T-helper 2 cell (primary cell): ENCODE data around the gene MEOX1.

Experiments used
- DNase-seq, 5 experiments: peaks; one replicate each; pipeline versions ENCODE4 v3.0.0 to v3.0.0-alpha.2; 2012 to 2022

MEOX1 gene

GRCh38 chr17:43679911-43680310 lies 18.2 kb upstream of the MEOX1 start:
- no peak for DNase-seq

GRCh38 chr17:43679401-43679800 lies 17.7 kb upstream of the MEOX1 start:
- no peak for DNase-seq

- no peak for DNase-seq
Measured at GRCh38 chr17:43676471-43676870, 14.7 kb upstream of the MEOX1 start.

DNA sequence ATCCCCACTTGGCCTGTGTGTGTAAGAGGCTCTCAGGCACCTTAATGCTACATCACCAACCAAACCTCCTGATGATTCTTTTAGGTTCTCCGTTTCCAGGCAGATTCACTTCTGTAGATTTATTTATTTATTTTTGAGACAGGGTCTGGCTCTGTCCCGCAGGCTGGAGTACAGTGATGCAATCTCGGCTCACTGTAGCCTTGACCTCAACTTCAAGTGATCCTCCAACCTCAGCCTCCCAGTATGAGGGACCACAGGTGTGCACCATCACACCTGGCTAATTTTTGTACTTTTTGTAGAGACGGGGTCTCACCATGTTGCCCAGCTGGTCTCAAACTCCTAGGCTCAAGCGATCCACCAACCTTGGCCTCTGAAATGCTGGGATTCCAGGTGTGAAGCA lies 12.7 kb upstream of the MEOX1 start:
- DNase-seq = no peak

DNA sequence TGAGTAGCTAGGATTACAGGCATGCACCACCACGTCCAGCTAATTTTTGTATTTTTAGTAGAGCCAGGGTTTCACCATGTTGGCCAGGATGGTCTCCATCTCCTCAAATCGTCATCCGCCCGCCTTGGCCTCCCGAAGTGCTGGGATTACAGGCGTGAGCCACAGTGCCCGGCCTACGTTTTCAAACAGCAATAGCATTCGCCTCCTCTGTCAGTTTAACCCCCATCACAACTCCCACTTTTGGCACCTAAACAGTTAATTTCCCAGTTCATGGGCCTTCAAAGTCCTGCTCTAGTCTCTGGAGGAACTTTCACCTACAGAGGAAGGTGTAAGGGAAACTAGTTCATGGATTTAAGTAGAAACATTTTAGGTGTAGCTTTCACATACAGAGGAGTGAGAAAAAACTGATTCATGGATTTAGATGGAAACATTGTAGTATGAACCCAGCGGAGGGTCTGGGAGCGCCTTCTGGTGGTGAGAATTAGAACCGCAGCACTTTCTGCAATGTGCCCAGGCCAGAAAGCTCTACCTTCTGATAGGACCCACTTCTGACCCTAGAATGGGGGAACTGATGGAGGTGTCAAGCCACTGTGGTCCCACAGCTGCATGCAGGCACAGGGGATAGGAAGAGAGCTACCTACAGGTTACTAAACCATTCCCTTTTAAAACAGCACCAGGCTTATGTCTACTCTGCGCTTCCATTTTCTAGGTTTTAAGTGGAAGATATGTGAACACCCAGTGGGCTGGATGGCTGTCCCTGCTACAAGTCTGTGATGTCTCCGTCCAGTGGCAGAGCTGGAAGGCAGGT lies 12.0 kb upstream of the MEOX1 start:
- peak; percentile 28 to 73 (median 59) for DNase-seq

GRCh38 chr17:43671755-43672519 lies 10.2 kb upstream of the MEOX1 start:
- no peak for DNase-seq

DNA sequence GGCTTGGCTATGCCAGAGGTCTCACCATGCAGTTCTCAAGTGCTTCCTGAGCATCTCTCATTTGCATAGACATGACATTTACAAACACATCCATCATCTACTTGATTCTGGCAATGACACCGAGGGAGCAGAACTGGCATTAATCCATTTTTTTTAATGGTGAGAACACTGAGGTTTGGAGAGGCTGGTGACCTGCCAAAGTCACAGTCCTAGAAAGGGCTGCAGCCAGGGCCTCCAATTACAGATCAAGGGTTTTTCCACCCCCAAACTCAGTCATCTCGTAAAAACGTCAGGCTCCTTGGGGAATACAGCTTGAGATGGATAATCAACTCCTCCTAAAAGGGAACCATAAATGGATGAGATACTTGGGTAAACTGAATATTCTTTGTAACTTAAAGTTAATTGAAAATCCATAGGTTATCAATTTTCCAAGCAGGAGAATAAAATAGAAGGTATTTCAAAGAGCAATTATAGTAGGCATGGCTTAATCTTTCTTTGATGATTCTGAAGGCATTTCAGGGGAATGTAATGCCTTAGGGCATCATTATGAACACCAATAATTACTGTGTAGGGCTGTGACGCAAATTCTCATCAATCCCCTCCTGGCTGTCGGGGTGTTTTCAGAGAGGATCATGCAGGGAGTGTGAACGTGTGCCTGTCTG lies 9.4 kb upstream of the MEOX1 start:
- no peak for DNase-seq

DNA sequence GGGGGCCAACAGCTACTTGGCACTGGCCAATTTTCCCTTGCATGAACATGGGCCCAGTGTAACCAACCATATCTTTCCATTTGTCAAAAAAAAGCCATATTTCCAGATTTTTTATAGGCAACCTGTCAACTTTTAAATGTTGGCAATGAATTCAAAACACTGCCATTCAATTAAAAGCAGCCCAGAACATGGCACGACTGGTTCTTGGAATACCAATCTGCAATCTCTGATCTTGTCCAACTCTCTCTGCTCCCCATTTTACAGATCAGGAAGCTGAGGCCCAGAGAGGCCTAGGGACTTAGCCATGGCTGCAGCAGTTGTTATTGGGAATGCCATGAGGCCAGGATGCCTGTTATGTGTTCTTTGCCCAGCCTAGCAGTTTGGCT lies 8.9 kb upstream of the MEOX1 start:
- no peak for DNase-seq

DNA sequence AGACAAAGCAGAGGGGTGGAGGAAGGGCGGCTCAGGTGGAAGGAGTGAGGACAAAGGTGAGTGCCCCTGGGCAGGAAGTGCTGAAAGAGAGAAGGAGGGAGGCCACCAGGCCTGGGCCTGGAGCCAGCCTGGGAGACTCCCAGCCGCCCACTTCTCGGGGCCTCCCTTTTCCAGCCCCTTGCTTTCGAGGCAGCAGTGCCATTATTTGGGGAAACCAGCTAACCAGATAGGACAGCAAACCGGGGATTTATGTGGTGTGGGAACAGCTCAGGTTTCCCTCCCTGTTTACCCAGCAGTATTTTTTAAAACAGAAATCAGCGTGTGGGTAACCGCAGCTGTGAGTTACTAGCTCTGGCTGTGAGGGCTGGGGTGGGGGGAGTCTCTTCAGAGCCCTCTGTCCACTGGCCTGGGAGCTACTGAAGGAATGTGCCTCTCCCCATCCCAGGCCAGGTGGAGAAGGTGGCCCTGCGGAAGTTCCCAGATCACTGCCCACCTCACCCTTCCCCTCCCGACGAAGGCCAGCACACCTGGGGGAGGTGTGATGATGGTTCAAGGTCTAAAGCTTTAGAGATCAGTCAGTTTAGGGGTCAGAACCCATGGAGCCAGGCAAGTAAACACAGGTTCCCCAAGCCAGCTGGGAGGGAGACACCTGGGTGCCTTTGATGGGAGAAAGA lies 8.4 kb upstream of the MEOX1 start:
- peak in 1 of 5 experiments; percentile 46 for DNase-seq

DNA sequence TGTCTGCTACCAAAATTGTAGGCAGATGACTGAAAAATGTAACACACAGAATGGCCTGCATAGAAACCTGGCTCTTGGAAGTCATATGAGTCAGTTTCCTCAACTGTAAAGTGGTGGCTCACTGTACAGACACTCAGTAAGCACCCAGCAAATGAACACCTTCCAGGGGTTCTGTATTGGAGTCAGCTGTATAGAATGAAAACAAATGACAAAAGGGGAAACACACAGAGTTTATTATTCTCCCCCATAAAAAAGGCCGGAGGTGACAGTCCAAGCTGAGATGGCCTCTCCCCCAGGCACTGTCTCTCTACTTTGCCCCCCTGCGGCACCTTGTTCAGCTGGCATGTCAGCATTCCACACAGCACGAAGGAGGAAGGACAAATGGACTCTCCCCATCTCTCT lies 6.2 kb upstream of the MEOX1 start:
- peak in 1 of 5 experiments; percentile 75 for DNase-seq

DNA sequence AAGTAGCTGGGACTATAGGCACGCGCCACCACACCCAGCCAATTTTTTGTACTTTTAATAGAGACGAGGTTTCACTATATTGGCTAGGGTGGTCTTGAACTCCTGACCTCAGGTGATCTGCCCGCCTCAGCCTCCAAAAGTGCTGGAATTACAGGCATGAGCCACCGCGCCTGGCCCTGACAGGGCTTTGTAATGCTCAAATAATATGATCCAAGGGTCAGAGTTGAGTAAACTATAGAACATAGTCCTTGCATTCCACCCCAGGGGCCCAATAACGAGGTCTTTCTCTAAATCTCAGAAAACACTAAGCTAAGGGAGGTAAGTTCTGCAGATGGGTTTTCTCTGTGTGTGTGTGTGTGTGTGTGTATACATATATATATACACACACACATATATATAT lies 5.8 kb upstream of the MEOX1 start:
- no peak for DNase-seq

- no peak for DNase-seq
Measured at GRCh38 chr17:43665937-43666236, 4.2 kb upstream of the MEOX1 start.

DNA sequence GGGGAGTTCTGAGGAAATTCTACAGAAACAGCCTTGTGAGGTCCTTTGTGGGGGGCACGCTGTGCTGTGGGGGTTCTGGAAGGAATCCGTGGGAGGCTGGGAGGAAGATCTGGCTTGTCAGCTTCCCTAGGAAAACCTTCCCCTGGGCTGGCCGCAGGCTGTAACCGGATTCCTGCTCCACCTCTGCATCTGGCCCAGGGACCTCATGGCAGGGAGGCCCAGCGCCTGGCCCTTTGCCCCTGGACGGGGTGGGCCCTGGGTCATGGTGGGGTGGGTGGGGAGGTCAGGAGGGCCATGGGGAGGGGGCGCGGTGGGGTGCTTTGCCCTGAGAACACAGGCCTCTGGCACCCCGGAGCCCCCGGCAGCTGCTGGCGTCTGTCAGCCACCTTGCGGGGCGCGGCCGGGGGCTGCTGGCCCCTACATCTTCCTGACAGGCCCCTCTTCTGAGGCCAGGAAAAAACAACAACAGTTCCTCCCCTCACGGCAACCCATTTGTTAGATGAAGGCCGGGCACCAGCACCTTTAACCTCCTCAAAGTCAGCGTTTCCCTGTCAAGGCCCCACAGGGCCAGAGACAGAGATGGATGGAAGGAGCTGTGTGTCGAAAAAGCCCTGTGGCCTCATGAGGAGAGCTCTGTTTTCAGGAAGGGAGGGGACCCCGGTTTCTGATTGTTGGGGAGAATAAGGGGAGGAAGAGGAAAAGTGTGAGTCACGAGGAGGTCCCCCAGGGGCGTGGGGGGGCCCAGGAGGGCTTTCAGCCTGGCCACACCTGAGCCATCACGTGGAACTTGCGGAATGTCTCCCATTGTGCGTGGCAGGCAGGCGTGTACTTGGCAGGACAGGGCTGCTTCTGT lies 3.6 kb upstream of the MEOX1 start:
- DNase-seq = no peak

DNA sequence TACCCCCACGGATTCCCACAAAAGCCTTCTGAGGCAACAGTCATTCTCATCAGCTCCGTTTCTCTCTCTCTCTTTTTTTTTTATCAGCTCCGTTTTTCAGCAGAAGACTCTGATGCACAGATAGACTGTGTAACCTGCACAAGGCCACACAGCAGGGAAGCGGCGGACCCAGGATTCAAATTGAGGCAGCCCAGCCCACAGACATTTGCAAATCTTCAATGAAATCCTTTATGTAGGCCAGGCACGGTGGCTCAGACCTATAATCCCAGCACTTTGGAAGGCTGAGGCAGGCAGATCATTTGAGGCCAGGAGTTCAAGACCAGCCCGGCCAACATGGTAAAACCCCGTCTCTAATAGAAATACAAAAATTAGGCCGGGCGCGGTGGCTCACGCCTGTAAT lies 2.4 kb upstream of the MEOX1 start:
- no peak for DNase-seq

GRCh38 chr17:43663383-43663782 lies 1.7 kb upstream of the MEOX1 start:
- peak in 1 of 5 experiments; percentile 77 for DNase-seq

DNA sequence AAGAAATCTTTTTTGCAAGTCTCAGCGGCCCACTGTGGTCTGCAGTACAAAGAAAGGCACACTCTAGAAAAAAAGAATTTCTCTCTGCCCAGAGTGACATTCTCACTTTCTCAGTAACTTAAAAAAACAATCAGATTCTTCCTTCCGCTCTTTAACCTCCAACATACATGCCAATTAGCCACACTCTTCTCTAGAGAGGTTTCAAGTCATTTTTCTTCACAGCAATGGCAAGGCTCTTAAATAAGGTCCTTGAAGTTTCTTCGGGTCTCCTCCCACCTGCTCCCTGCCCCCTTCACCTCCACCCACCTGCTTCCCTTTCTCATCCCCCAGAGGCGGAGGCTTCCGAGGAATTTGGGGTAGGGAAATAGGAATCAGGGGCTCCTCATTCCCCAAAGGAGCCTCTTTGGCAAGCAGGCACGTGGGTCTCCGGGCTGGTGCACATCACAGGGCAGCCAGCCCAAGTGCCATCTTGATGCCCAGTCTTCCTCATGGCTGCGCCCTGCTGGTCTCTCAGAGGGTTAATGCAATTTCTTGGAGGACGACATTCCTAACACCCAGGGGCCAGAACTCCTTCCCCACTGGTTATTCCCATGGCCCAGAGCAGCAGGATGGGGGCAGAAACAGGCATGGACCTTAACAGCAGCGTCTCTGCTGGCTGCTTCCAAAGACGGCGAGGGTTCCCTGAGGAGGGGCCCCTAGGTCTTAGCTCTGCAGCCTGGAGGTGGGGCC lies 855 bp upstream of the MEOX1 start:
- peak in 1 of 5 experiments; percentile 86 for DNase-seq

- DNase-seq = peak in 3 of 5 experiments; percentile 8 to 64 (median 19)
Measured at GRCh38 chr17:43660816-43661493, 767 bp downstream of the MEOX1 start.

- no peak for DNase-seq
Measured at GRCh38 chr17:43659823-43660617, 1.7 kb downstream of the MEOX1 start.

DNA sequence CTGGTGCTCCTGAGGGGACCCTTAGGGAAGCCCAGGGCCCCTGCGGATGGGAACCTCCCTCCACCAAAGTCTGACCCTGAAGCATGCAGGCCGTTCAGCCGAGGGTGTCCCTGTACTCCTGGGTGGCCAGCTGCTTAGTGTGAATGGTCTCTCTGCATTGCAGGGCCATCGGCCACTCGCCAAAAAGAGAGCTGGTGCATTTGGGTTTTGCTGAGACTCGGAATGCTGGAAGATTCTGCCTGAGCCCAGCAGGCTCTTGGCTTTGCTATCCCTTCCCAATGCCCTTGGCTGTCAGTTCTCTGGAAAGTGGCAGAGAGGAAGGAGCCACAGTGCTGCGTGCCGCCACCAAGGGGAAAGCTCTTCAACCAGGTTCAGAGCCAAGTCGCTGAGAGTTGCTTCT lies 2.8 kb downstream of the MEOX1 start:
- no peak for DNase-seq

- peak in 1 of 5 experiments; percentile 82 for DNase-seq
Measured at GRCh38 chr17:43655693-43656255, 5.9 kb downstream of the MEOX1 start.
